Activated CD4-positive, alpha-beta T cell treated with anti-CD3 and anti-CD28 coated beads for 36 hours (primary cell): Measurements from ENCODE around the gene MYZAP. TPM values are rescaled to one million over a fixed set of nuclear protein-coding genes. Genes with fewer than 3 reads are reported as not detected.

Source experiments
- ATAC-seq: fragments of 200-7000 bp; cut with Tn5 transposase; one replicate; pipeline ENCODE4 v1.10.0; 2021; ENCODE audit warnings: mild to moderate bottlenecking, moderate library complexity
- CTCF ChIA-PET: fragments of 350-600 bp; sonication (Branson Sonifier 250); formaldehyde crosslinking; loops from one replicate; lab custom pipeline; 2021; ENCODE audit warnings: antibody characterized with exemption; lab: Charles Lee
- POLR2A ChIA-PET: fragments of 350-600 bp; sonication (Branson Sonifier 250); formaldehyde crosslinking; loops from one replicate; lab custom pipeline; 2021; ENCODE audit warnings: antibody characterized with exemption, inconsistent platforms; lab: Charles Lee
- DNase-seq: peaks from one replicate; pipeline ENCODE4 v3.0.0-alpha.2; 2020
- H3K27ac Mint-ChIP-seq: one replicate; pipeline ENCODE4 v1.8.0; 2021; ENCODE audit warnings: mixed read lengths
- H3K27me3 Mint-ChIP-seq: one replicate; pipeline ENCODE4 v1.8.0; 2021; ENCODE audit warnings: mixed read lengths
- H3K36me3 Mint-ChIP-seq: one replicate; pipeline ENCODE4 v1.8.0; 2021; ENCODE audit warnings: low read depth, mixed read lengths
- H3K4me1 Mint-ChIP-seq: one replicate; pipeline ENCODE4 v1.8.0; 2021; ENCODE audit warnings: mixed read lengths
- H3K4me3 Mint-ChIP-seq: one replicate; pipeline ENCODE4 v1.8.0; 2021; ENCODE audit warnings: mild to moderate bottlenecking, moderate library complexity, mixed read lengths
- H3K9me3 Mint-ChIP-seq: one replicate; pipeline ENCODE4 v1.8.0; 2021; ENCODE audit warnings: low read depth, mixed read lengths
- intact Hi-C, 2 experiments: fragments of 100-400 bp; cut with DNase I in 1 of 2; cut with micrococcal nuclease in 1 of 2; formaldehyde crosslinking; loops; one replicate each; pipeline versions ENCODE4 v1.14.2 to v1.15.1; 2022 to 2024; cut with DNase I, micrococcal nuclease
- total RNA-seq, 2 experiments: library from RNA; stranded (reverse); gene quantifications; one replicate each; pipeline ENCODE4 v1.2.3, GENCODE V29; 2021

Gene MYZAP
- total RNA-seq = under 1 TPM; 0.11 TPM

- DNase-seq (peak; percentile 64), ATAC-seq (peak; percentile 72)
- H3K4me3 Mint-ChIP-seq = peak within 1 kb of the TSS; percentile 57
- CTCF ChIA-PET = no interaction called here
- no peaks in the 10 kb centered on the region for H3K36me3 Mint-ChIP-seq
- intact Hi-C loops = loop anchor here in 1 of 2 experiments (1.0 kb wide), 1 partner anchor 31 kb away; no protein-coding TSS in a partner anchor
- POLR2A ChIA-PET = no interaction called here
- peaks cover 21% of the 10 kb centered on the region for H3K27me3 Mint-ChIP-seq
- peaks cover 28% of the 10 kb centered on the region for H3K4me1 Mint-ChIP-seq
- H3K9me3 Mint-ChIP-seq = no peaks in the 10 kb centered on the region
- no peak within 1 kb of the TSS for H3K27ac Mint-ChIP-seq
These were observed at the start of gene MYZAP for GRCh38 chr15:57591822-57592367. Gene MYZAP (plus strand): TSS chr15:57591904. CDS start chr15:57592035, 131 bp downstream.

GRCh38 chr15:57542505-57542817, 49.2 kb upstream of the MYZAP start:
- H3K4me3 Mint-ChIP-seq = no peak overlapping the region
- intact Hi-C loops = loop anchor here (1.0 kb wide), 1 partner anchor 202 kb away; no protein-coding TSS in a partner anchor
- H3K27me3 Mint-ChIP-seq = peaks cover 2% of the 10 kb centered on the region
- ATAC-seq = no peak
- peaks cover 6% of the 10 kb centered on the region for H3K9me3 Mint-ChIP-seq
- CTCF ChIA-PET = interaction anchor here (0.9 to 2.6 kb wide), 8 partner anchors 9 to 396 kb away, joined by 3 to 22 read pairs (median 4); no protein-coding TSS in a partner anchor
- DNase-seq = no peak
- H3K4me1 Mint-ChIP-seq = peaks cover 2% of the 10 kb centered on the region
- POLR2A ChIA-PET = no interaction called here
- no peak overlapping the region for H3K27ac Mint-ChIP-seq
- H3K36me3 Mint-ChIP-seq = no peaks in the 10 kb centered on the region

GRCh38 chr15:57544848-57545480, 46.7 kb upstream of the MYZAP start:
- ChIA-PET CTCF (interaction anchor here (1.8 to 2.2 kb wide), 2 partner anchors 18 to 204 kb away, joined by 5 to 8 read pairs; no protein-coding TSS in a partner anchor), POLR2A (no interaction called here)
- Mint-ChIP-seq H3K27ac (no peak overlapping the region), H3K4me1 (peaks cover 2% of the 10 kb centered on the region), H3K9me3 (peaks cover 5% of the 10 kb centered on the region), H3K4me3 (no peak overlapping the region), H3K27me3 (no peaks in the 10 kb centered on the region), H3K36me3 (no peaks in the 10 kb centered on the region)
- intact Hi-C loops = no loop called here
- no peak for ATAC-seq
- DNase-seq = no peak

- no peaks in the 10 kb centered on the region for H3K9me3 Mint-ChIP-seq
- H3K27me3 Mint-ChIP-seq = no peaks in the 10 kb centered on the region
- CTCF ChIA-PET = interaction anchor here (0.6 to 2.2 kb wide), 3 partner anchors 22 to 205 kb away, joined by 3 to 8 read pairs (median 3); no protein-coding TSS in a partner anchor
- ATAC-seq (no peak), DNase-seq (no peak)
- intact Hi-C loops = no loop called here
- no peak overlapping the region for H3K27ac Mint-ChIP-seq
- H3K4me3 Mint-ChIP-seq = no peak overlapping the region
- POLR2A ChIA-PET = no interaction called here
- no peaks in the 10 kb centered on the region for H3K4me1 Mint-ChIP-seq
- no peaks in the 10 kb centered on the region for H3K36me3 Mint-ChIP-seq
These were observed 45.7 kb upstream of the MYZAP start for GRCh38 chr15:57545995-57546394.

- H3K36me3 Mint-ChIP-seq = no peaks in the 10 kb centered on the region
- H3K4me3 Mint-ChIP-seq = no peak overlapping the region
- DNase-seq (no peak), ATAC-seq (no peak)
- no peak overlapping the region for H3K27ac Mint-ChIP-seq
- intact Hi-C loops = no loop called here
- H3K9me3 Mint-ChIP-seq = no peaks in the 10 kb centered on the region
- H3K27me3 Mint-ChIP-seq = no peaks in the 10 kb centered on the region
- ChIA-PET CTCF (interaction anchor here (0.5 to 2.6 kb wide), 2 partner anchors 13 to 65 kb away, joined by 5 to 10 read pairs; no protein-coding TSS in a partner anchor), POLR2A (no interaction called here)
- no peaks in the 10 kb centered on the region for H3K4me1 Mint-ChIP-seq
These were observed 44.4 kb upstream of the MYZAP start for GRCh38 chr15:57547243-57547755.

GRCh38 chr15:57548351-57548750, 43.4 kb upstream of the MYZAP start:
- ATAC-seq = no peak
- Mint-ChIP-seq H3K36me3 (no peaks in the 10 kb centered on the region), H3K9me3 (no peaks in the 10 kb centered on the region), H3K4me1 (no peaks in the 10 kb centered on the region), H3K4me3 (no peak overlapping the region), H3K27me3 (no peaks in the 10 kb centered on the region), H3K27ac (no peak overlapping the region)
- intact Hi-C loops = no loop called here
- no peak for DNase-seq
- POLR2A ChIA-PET = no interaction called here
- CTCF ChIA-PET = interaction anchor here (2.6 kb wide), 1 partner anchor 12 kb away, joined by 10 read pairs; no protein-coding TSS in a partner anchor

- POLR2A ChIA-PET = no interaction called here
- Mint-ChIP-seq H3K9me3 (no peaks in the 10 kb centered on the region), H3K27ac (no peak overlapping the region)
These were observed 42.9 kb upstream of the MYZAP start for GRCh38 chr15:57548835-57549234.

GRCh38 chr15:57549935-57550334, 41.8 kb upstream of the MYZAP start:
- ATAC-seq (no peak), DNase-seq (no peak)
- intact Hi-C loops = no loop called here
- ChIA-PET POLR2A (interaction anchor here (0.6 kb wide), 1 partner anchor 148 kb away, joined by 4 read pairs; no protein-coding TSS in a partner anchor), CTCF (interaction anchor here (1.3 kb wide), 1 partner anchor 9 kb away, joined by 3 read pairs; no protein-coding TSS in a partner anchor)
- Mint-ChIP-seq H3K36me3 (no peaks in the 10 kb centered on the region), H3K27ac (no peak overlapping the region), H3K4me1 (no peaks in the 10 kb centered on the region), H3K9me3 (no peaks in the 10 kb centered on the region), H3K4me3 (no peak overlapping the region), H3K27me3 (no peaks in the 10 kb centered on the region)

More at GRCh38 chr15:57548835-57549234, 42.9 kb upstream of the MYZAP start:
- DNase-seq (no peak), ATAC-seq (no peak)
- CTCF ChIA-PET = interaction anchor here (0.6 to 2.6 kb wide), 3 partner anchors 8 to 1629 kb away, joined by 3 to 10 read pairs (median 3); no protein-coding TSS in a partner anchor
- H3K36me3 Mint-ChIP-seq = no peaks in the 10 kb centered on the region
- intact Hi-C loops = no loop called here
- H3K4me1 Mint-ChIP-seq = no peaks in the 10 kb centered on the region
- H3K27me3 Mint-ChIP-seq = no peaks in the 10 kb centered on the region
- no peak overlapping the region for H3K4me3 Mint-ChIP-seq

- ChIA-PET CTCF (no interaction called here), POLR2A (no interaction called here)
- ATAC-seq (no peak), DNase-seq (no peak)
- intact Hi-C loops = no loop called here
- H3K27me3 Mint-ChIP-seq = no peaks in the 10 kb centered on the region
- H3K9me3 Mint-ChIP-seq = no peaks in the 10 kb centered on the region
- no peaks in the 10 kb centered on the region for H3K4me1 Mint-ChIP-seq
- no peak overlapping the region for H3K27ac Mint-ChIP-seq
- no peaks in the 10 kb centered on the region for H3K36me3 Mint-ChIP-seq
- H3K4me3 Mint-ChIP-seq = no peak overlapping the region
These were observed 41.1 kb upstream of the MYZAP start for GRCh38 chr15:57550640-57551039.

GRCh38 chr15:57551715-57552677, 39.7 kb upstream of the MYZAP start:
- Mint-ChIP-seq H3K36me3 (no peaks in the 10 kb centered on the region), H3K27ac (no peak overlapping the region), H3K9me3 (no peaks in the 10 kb centered on the region), H3K4me3 (no peak overlapping the region), H3K4me1 (no peaks in the 10 kb centered on the region), H3K27me3 (no peaks in the 10 kb centered on the region)
- POLR2A ChIA-PET = no interaction called here
- intact Hi-C loops = no loop called here
- DNase-seq (no peak), ATAC-seq (no peak)
- CTCF ChIA-PET = interaction anchor here (1.5 kb wide), 1 partner anchor 23 kb away, joined by 5 read pairs; no protein-coding TSS in a partner anchor
